NB4 (cell line): ENCODE measurements around the gene PSMA2.

Source experiments
- CTCF ChIP-seq: IDR thresholded peaks from one replicate; pipeline ENCODE4 v1.5.1; 2012; ENCODE audit warnings: low read depth, low read length
- POLR2A ChIP-seq: IDR thresholded peaks from 2 replicates; pipeline ENCODE4 v1.6.1; 2011; ENCODE audit warnings: mild to moderate bottlenecking; ENCODE audit not compliant: insufficient read length; ENCODE audit errors: extremely low read depth

- TF ChIP-seq POLR2A = no peak
- TF ChIP-seq CTCF = no peak
These were observed 18.4 kb upstream of the PSMA2 start for GRCh38 chr7:42950417-42950816.
